ENCODE data around the gene TRPM1.

TRPM1 gene

GRCh38 chr15:31130576-31131237 is 29.2 kb upstream of the TRPM1 start:
- TF ChIP-seq CTCF (IDR thresholded peaks at IDR 0.05) = no peak
- no peak for TF ChIP-seq ZFX (IDR thresholded peaks at IDR 0.05; ENCODE audit: borderline replicate concordance)
- H3K27ac ChIP-seq = no peak overlapping the region

- no peak overlapping the region for H3K27ac ChIP-seq
- TF ChIP-seq ZFX (IDR thresholded peaks at IDR 0.05; ENCODE audit: borderline replicate concordance) = no peak
- no peak for TF ChIP-seq CTCF (IDR thresholded peaks at IDR 0.05)
Observed at GRCh38 chr15:31129769-31130303, 28.3 kb upstream of the TRPM1 start.

- no peak overlapping the region for H3K27ac ChIP-seq
- TF ChIP-seq ZFX (IDR thresholded peaks at IDR 0.05; ENCODE audit: borderline replicate concordance) (no peak), CTCF (IDR thresholded peaks at IDR 0.05) (peak; percentile 97)
Observed at GRCh38 chr15:31128919-31129768, 27.6 kb upstream of the TRPM1 start.

GRCh38 chr15:31128477-31128876 is 27.0 kb upstream of the TRPM1 start:
- H3K27ac ChIP-seq = no peak overlapping the region
- no peak for TF ChIP-seq ZFX (IDR thresholded peaks at IDR 0.05; ENCODE audit: borderline replicate concordance)
- no peak for TF ChIP-seq CTCF (IDR thresholded peaks at IDR 0.05)

GRCh38 chr15:31127596-31128261 is 26.2 kb upstream of the TRPM1 start:
- TF ChIP-seq ZFX (IDR thresholded peaks at IDR 0.05; ENCODE audit: borderline replicate concordance) (no peak), CTCF (IDR thresholded peaks at IDR 0.05) (no peak)
- no peak overlapping the region for H3K27ac ChIP-seq

- no peak for TF ChIP-seq CTCF (IDR thresholded peaks at IDR 0.05)
- TF ChIP-seq ZFX (IDR thresholded peaks at IDR 0.05; ENCODE audit: borderline replicate concordance) = no peak
Observed at GRCh38 chr15:31125061-31125460, 23.5 kb upstream of the TRPM1 start.

More at GRCh38 chr15:31125061-31125460, 23.5 kb upstream of the TRPM1 start:
- H3K27ac ChIP-seq = no peak overlapping the region
